OCI-LY1 (cell line): Measurements from ENCODE around the gene SPATA16.

Experiments
- H2AFZ ChIP-seq: fragments of 200-600 bp; sonication (generic), shearing (Covaris generic); 2 replicates; pipeline ENCODE4 v1.6.0; 2014; ENCODE audit warnings: antibody characterized with exemption, mild to moderate bottlenecking, low read length
- H3F3A ChIP-seq: fragments of 200-600 bp; sonication (generic), shearing (Covaris generic); 2 replicates; pipeline ENCODE4 v1.6.0; 2014; ENCODE audit warnings: mild to moderate bottlenecking, antibody characterized with exemption, low read length, moderate library complexity; ENCODE audit not compliant: insufficient read depth
- H3K27ac ChIP-seq: fragments of 200-600 bp; sonication (generic); 2 replicates; pipeline ENCODE4 v1.5.1; 2014; ENCODE audit warnings: low read length, mixed run types, mild to moderate bottlenecking, low read depth; ENCODE audit not compliant: poor library complexity, severe bottlenecking
- H3K27me3 ChIP-seq: fragments of 200-600 bp; sonication (generic); 2 replicates; pipeline ENCODE4 v1.6.0; 2014; ENCODE audit warnings: antibody characterized with exemption, mild to moderate bottlenecking, low read length, moderate library complexity; ENCODE audit not compliant: insufficient read depth
- H3K36me3 ChIP-seq: fragments of 200-600 bp; sonication (generic); 2 replicates; pipeline ENCODE4 v1.6.1; 2014; ENCODE audit warnings: mild to moderate bottlenecking, antibody characterized with exemption, low read length, moderate library complexity, mixed read lengths; ENCODE audit not compliant: insufficient read depth
- H3K4me1 ChIP-seq: fragments of 200-600 bp; sonication (generic); 2 replicates; pipeline ENCODE4 v1.5.1; 2014; ENCODE audit warnings: mild to moderate bottlenecking, low read length, moderate library complexity; ENCODE audit not compliant: insufficient read depth, severe bottlenecking
- H3K4me2 ChIP-seq: fragments of 200-600 bp; sonication (generic), shearing (Covaris generic); 2 replicates; pipeline ENCODE4 v1.6.1; 2014; ENCODE audit warnings: low read length
- H3K4me3 ChIP-seq: fragments of 200-600 bp; sonication (generic); 2 replicates; pipeline ENCODE4 v1.5.1; 2014; ENCODE audit warnings: low read length, low read depth, mild to moderate bottlenecking, mixed read lengths; ENCODE audit not compliant: poor library complexity, severe bottlenecking
- H3K79me2 ChIP-seq: fragments of 200-600 bp; shearing (Covaris generic); 2 replicates; pipeline ENCODE4 v1.6.1; 2016; ENCODE audit warnings: mixed run types, low read length, mixed read lengths; ENCODE audit not compliant: insufficient read depth
- H3K9ac ChIP-seq: fragments of 200-600 bp; sonication (generic), shearing (Covaris generic); 2 replicates; pipeline ENCODE4 v1.6.1; 2014; ENCODE audit warnings: mild to moderate bottlenecking, low read length, mixed read lengths
- H3K9me2 ChIP-seq: fragments of 200-600 bp; sonication (generic), shearing (Covaris generic); 2 replicates; pipeline ENCODE4 v1.6.1; 2014; ENCODE audit warnings: low read depth, mild to moderate bottlenecking, low read length, mixed read lengths
- H3K9me3 ChIP-seq: fragments of 200-600 bp; shearing (Covaris generic); 2 replicates; pipeline ENCODE4 v1.6.1; 2014; ENCODE audit warnings: low read length, mixed read lengths
- H4K20me1 ChIP-seq: fragments of 200-600 bp; sonication (generic), shearing (Covaris generic); 2 replicates; pipeline ENCODE4 v1.6.0; 2016; ENCODE audit warnings: mild to moderate bottlenecking, low read length; ENCODE audit not compliant: insufficient read depth
- EZH2 ChIP-seq: fragments of 200-600 bp; sonication (generic), shearing (Covaris generic); IDR thresholded peaks from 2 replicates; pipeline ENCODE4 v1.8.0; 2017; ENCODE audit warnings: borderline replicate concordance, mixed run types, mild to moderate bottlenecking, antibody characterized with exemption, low read length, moderate library complexity, mixed read lengths
- TF ChIP-seq, protein P1 (sequence below): fragments of 200-600 bp; sonication (generic), shearing (Covaris generic); IDR thresholded peaks from 2 replicates; pipeline ENCODE4 v1.5.1; 2017; ENCODE audit warnings: mild to moderate bottlenecking, antibody characterized with exemption, low read length, moderate library complexity, mixed read lengths

SPATA16 gene

DNA sequence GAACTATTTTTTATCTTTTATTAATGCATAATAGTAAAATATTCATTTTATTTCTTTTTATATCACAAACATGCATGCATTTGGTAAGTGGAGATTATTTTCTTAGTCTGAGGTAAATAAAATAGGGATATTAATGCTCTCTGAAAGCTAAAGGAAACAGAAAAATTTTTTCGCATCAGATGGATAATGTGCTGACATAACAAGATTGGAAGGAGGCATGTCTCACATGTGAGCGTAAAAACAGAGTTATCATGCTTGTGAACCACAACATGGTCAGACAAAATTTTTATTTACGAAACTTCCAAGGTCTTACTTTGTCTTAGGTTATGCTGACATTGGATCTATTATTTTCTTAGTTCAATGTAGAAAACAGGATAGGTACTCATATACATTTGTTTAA lies 166.1 kb downstream of the SPATA16 start:
- H3F3A ChIP-seq, result no peaks in the 10 kb centered on the region
- H3K4me3 ChIP-seq, result no peak overlapping the region
- H3K27ac ChIP-seq, result no peak overlapping the region
- no peak overlapping the region for H3K9ac ChIP-seq
- no peaks in the 10 kb centered on the region for H3K27me3 ChIP-seq
- no peaks in the 10 kb centered on the region for H4K20me1 ChIP-seq
- H3K9me2 ChIP-seq, result no peaks in the 10 kb centered on the region
- H3K36me3 ChIP-seq, result no peaks in the 10 kb centered on the region
- H3K79me2 ChIP-seq, result no peaks in the 10 kb centered on the region
- TF ChIP-seq, protein P1, sequence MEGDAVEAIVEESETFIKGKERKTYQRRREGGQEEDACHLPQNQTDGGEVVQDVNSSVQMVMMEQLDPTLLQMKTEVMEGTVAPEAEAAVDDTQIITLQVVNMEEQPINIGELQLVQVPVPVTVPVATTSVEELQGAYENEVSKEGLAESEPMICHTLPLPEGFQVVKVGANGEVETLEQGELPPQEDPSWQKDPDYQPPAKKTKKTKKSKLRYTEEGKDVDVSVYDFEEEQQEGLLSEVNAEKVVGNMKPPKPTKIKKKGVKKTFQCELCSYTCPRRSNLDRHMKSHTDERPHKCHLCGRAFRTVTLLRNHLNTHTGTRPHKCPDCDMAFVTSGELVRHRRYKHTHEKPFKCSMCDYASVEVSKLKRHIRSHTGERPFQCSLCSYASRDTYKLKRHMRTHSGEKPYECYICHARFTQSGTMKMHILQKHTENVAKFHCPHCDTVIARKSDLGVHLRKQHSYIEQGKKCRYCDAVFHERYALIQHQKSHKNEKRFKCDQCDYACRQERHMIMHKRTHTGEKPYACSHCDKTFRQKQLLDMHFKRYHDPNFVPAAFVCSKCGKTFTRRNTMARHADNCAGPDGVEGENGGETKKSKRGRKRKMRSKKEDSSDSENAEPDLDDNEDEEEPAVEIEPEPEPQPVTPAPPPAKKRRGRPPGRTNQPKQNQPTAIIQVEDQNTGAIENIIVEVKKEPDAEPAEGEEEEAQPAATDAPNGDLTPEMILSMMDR, result no peak
- no peak for TF ChIP-seq EZH2
- H2AFZ ChIP-seq, result no peak overlapping the region
- H3K4me2 ChIP-seq, result no peak overlapping the region
- H3K9me3 ChIP-seq, result no peaks in the 10 kb centered on the region
- H3K4me1 ChIP-seq, result no peaks in the 10 kb centered on the region

DNA sequence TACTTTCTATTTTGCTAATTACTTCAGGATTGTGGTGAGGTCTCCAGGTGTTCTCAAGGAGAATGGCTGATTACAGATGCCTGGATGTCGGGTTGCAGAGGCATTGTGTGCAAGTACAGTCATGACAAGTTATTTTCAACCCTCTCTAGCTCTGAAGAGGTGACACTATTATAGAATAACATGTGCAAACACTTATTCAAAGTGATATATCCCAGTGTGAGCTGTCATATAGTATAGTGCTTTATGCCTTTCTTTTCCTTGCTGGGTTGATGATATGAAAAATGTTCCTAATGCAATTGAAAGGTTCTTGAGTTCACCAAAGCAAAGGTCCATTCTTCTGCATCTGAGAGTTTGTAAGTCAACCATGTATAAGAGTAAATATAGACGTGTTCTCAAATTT lies 167.2 kb downstream of the SPATA16 start:
- Histone ChIP-seq H3K4me2 (no peak overlapping the region), H3K36me3 (no peaks in the 10 kb centered on the region), H3K79me2 (no peaks in the 10 kb centered on the region), H4K20me1 (no peaks in the 10 kb centered on the region), H2AFZ (no peak overlapping the region), H3K4me3 (no peak overlapping the region), H3K4me1 (no peaks in the 10 kb centered on the region), H3F3A (no peaks in the 10 kb centered on the region), H3K27me3 (no peaks in the 10 kb centered on the region), H3K9me2 (no peaks in the 10 kb centered on the region), H3K9ac (no peak overlapping the region), H3K9me3 (no peaks in the 10 kb centered on the region), H3K27ac (no peak overlapping the region)
- no peak for TF ChIP-seq EZH2
- TF ChIP-seq, protein P1, result no peak

DNA sequence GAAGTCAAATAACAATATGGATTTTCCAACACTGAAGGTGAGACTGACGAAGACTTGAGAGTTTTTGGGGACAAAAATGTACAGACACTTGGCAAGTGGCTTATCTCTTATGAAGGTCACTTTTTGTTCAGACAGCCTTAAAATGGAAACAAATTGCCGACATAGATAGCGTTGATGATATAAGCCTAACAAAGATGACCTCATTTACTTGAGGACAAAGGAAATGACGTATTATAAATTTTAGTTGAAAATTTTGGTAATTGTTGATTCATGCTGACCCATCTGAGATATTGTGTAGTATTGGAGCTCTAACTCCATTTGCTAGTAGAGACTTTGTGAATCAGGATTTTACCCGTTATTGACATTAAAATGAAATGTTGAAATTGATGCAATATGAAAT lies 168.3 kb downstream of the SPATA16 start:
- no peak overlapping the region for H2AFZ ChIP-seq
- H3K4me1 ChIP-seq, result no peaks in the 10 kb centered on the region
- H3K36me3 ChIP-seq, result no peaks in the 10 kb centered on the region
- no peak for TF ChIP-seq EZH2
- TF ChIP-seq, protein P1, result no peak
- H3K4me2 ChIP-seq, result no peak overlapping the region
- H3K4me3 ChIP-seq, result no peak overlapping the region
- no peaks in the 10 kb centered on the region for H3K79me2 ChIP-seq
- no peaks in the 10 kb centered on the region for H3F3A ChIP-seq
- H3K9me2 ChIP-seq, result no peaks in the 10 kb centered on the region
- H4K20me1 ChIP-seq, result no peaks in the 10 kb centered on the region
- no peaks in the 10 kb centered on the region for H3K27me3 ChIP-seq
- H3K27ac ChIP-seq, result no peak overlapping the region
- no peaks in the 10 kb centered on the region for H3K9me3 ChIP-seq
- H3K9ac ChIP-seq, result no peak overlapping the region
